Stimulated activated naive CD4-positive, alpha-beta T cell treated with Interleukin-2 at 50 U/mL for 16 hours (primary cell): ENCODE measurements around the gene AGAP9.
"Not testable (repeated sequence)": the region's sequence is repeated elsewhere in the genome, so short reads cannot be mapped to it uniquely, and the experiment has no call there.

Experiments
- DNase-seq: peaks from one replicate; lab custom pipeline; 2025; lab: John Stamatoyannopoulos, UW

Gene AGAP9

GRCh38 chr10:47523475-47523874 lies at the start of gene AGAP9:
TSS of gene AGAP9 (minus strand) at chr10:47523638. CDS start at chr10:47523526, 112 bp downstream.
- not testable (repeated sequence) for DNase-seq

- not testable (repeated sequence) for DNase-seq
These were observed 47.9 kb upstream of the AGAP9 start for GRCh38 chr10:47571138-47571912.

GRCh38 chr10:47566757-47567156 lies 43.3 kb upstream of the AGAP9 start:
- not testable (repeated sequence) for DNase-seq

GRCh38 chr10:47566108-47566699 lies 42.8 kb upstream of the AGAP9 start:
- not testable (repeated sequence) for DNase-seq

- not testable (repeated sequence) for DNase-seq
These were observed 42.1 kb upstream of the AGAP9 start for GRCh38 chr10:47565517-47565920.

- DNase-seq = not testable (repeated sequence)
These were observed 41.5 kb upstream of the AGAP9 start for GRCh38 chr10:47564953-47565352.

- DNase-seq = not testable (repeated sequence)
These were observed 40.9 kb upstream of the AGAP9 start for GRCh38 chr10:47564318-47564717.

GRCh38 chr10:47560452-47560851 lies 37.0 kb upstream of the AGAP9 start:
- not testable (repeated sequence) for DNase-seq

GRCh38 chr10:47559718-47560308 lies 36.4 kb upstream of the AGAP9 start:
- DNase-seq = not testable (repeated sequence)

- not testable (repeated sequence) for DNase-seq
These were observed 34.7 kb upstream of the AGAP9 start for GRCh38 chr10:47558109-47558508.

- not testable (repeated sequence) for DNase-seq
These were observed 34.2 kb upstream of the AGAP9 start for GRCh38 chr10:47557616-47558015.

GRCh38 chr10:47555334-47555733 lies 31.9 kb upstream of the AGAP9 start:
- not testable (repeated sequence) for DNase-seq

GRCh38 chr10:47554552-47554951 lies 31.1 kb upstream of the AGAP9 start:
- not testable (repeated sequence) for DNase-seq

GRCh38 chr10:47553860-47554247 lies 30.4 kb upstream of the AGAP9 start:
- DNase-seq = not testable (repeated sequence)

- DNase-seq = peak; percentile 76
These were observed 29.9 kb upstream of the AGAP9 start for GRCh38 chr10:47553214-47553859.

- DNase-seq = peak; percentile 13
These were observed 29.3 kb upstream of the AGAP9 start for GRCh38 chr10:47552719-47553118.

GRCh38 chr10:47547286-47547685 lies 23.8 kb upstream of the AGAP9 start:
- not testable (repeated sequence) for DNase-seq

- DNase-seq = not testable (repeated sequence)
These were observed 13.0 kb upstream of the AGAP9 start for GRCh38 chr10:47536430-47536829.

GRCh38 chr10:47502313-47502712 lies 21.1 kb downstream of the AGAP9 start:
- not testable (repeated sequence) for DNase-seq

GRCh38 chr10:47494226-47494625 lies 29.2 kb downstream of the AGAP9 start:
- not testable (repeated sequence) for DNase-seq

- not testable (repeated sequence) for DNase-seq
These were observed 31.8 kb downstream of the AGAP9 start, which contains the start of gene FAM25G for GRCh38 chr10:47491600-47491999. TSS of gene FAM25G (minus strand) at chr10:47491700. CDS start at chr10:47491674, 26 bp downstream.

- not testable (repeated sequence) for DNase-seq
These were observed 33.8 kb downstream of the AGAP9 start for GRCh38 chr10:47489630-47490029.
